RWPE2 (cell line): ENCODE measurements around the gene TRH.

Experiments
- ATAC-seq: fragments of 200-7000 bp; cut with Tn5 transposase; 3 replicates; pipeline ENCODE4 v1.9.1; 2021; ENCODE audit warnings: low read depth
- DNase-seq: peaks from one replicate; pipeline ENCODE4 v3.0.0-alpha.2; 2020; ENCODE audit warnings: low spot score
- H3K27ac ChIP-seq: fragments of 450-650 bp; 2 replicates; pipeline ENCODE4 v1.5.1; 2017; ENCODE audit warnings: mild to moderate bottlenecking; ENCODE audit not compliant: poor library complexity, severe bottlenecking
- H3K27me3 ChIP-seq: fragments of 250-450 bp; sonication (Bioruptor Pico); 2 replicates; pipeline ENCODE4 v1.5.1; 2021; ENCODE audit warnings: mild to moderate bottlenecking, moderate library complexity; ENCODE audit not compliant: insufficient read depth, poor library complexity, severe bottlenecking
- H3K36me3 ChIP-seq: fragments of 250-450 bp; sonication (Bioruptor Pico); 2 replicates; pipeline ENCODE4 v1.5.1; 2020; ENCODE audit warnings: low read depth, mild to moderate bottlenecking, moderate library complexity
- H3K4me1 ChIP-seq: fragments of 250-450 bp; sonication (Bioruptor Pico); 2 replicates; pipeline ENCODE4 v1.5.1; 2021; ENCODE audit warnings: mild to moderate bottlenecking, moderate library complexity; ENCODE audit not compliant: insufficient read depth, poor library complexity, severe bottlenecking
- H3K4me3 ChIP-seq: fragments of 250-450 bp; sonication (Bioruptor Pico); 2 replicates; pipeline ENCODE4 v1.5.1; 2021; ENCODE audit warnings: mild to moderate bottlenecking, moderate library complexity; ENCODE audit not compliant: severe bottlenecking
- H3K9me3 ChIP-seq: fragments of 250-450 bp; sonication (Bioruptor Pico); 2 replicates; pipeline ENCODE4 v1.5.1; 2021; ENCODE audit warnings: mild to moderate bottlenecking, moderate library complexity; ENCODE audit not compliant: severe bottlenecking
- CTCF ChIP-seq: fragments of 450-650 bp; IDR thresholded peaks from one replicate; pipeline ENCODE4 v1.5.1; 2017; ENCODE audit warnings: mild to moderate bottlenecking, moderate library complexity; ENCODE audit not compliant: poor library complexity, severe bottlenecking

Gene TRH

GRCh38 chr3:129952556-129953355 lies 21.8 kb upstream of the TRH start:
- H3K36me3 ChIP-seq, result no peaks in the 10 kb centered on the region
- no peaks in the 10 kb centered on the region for H3K4me1 ChIP-seq
- H3K4me3 ChIP-seq, result no peak overlapping the region
- H3K27me3 ChIP-seq, result peaks cover 2% of the 10 kb centered on the region
- no peaks in the 10 kb centered on the region for H3K9me3 ChIP-seq
- no peak for TF ChIP-seq CTCF
- no peak for ATAC-seq
- H3K27ac ChIP-seq, result no peak overlapping the region
- no peak for DNase-seq

- ATAC-seq, result no peak
- no peak for TF ChIP-seq CTCF
- H3K27ac ChIP-seq, result no peak overlapping the region
- H3K36me3 ChIP-seq, result no peaks in the 10 kb centered on the region
- DNase-seq, result no peak
- no peaks in the 10 kb centered on the region for H3K4me1 ChIP-seq
- H3K27me3 ChIP-seq, result peaks cover 2% of the 10 kb centered on the region
- no peak overlapping the region for H3K4me3 ChIP-seq
- no peaks in the 10 kb centered on the region for H3K9me3 ChIP-seq
Observed at GRCh38 chr3:129953621-129954020, 20.9 kb upstream of the TRH start.

GRCh38 chr3:129954514-129954913 lies 20.0 kb upstream of the TRH start:
- no peak overlapping the region for H3K4me3 ChIP-seq
- no peak overlapping the region for H3K27ac ChIP-seq
- H3K36me3 ChIP-seq, result no peaks in the 10 kb centered on the region
- no peaks in the 10 kb centered on the region for H3K9me3 ChIP-seq
- no peak for DNase-seq
- H3K27me3 ChIP-seq, result peaks cover 2% of the 10 kb centered on the region
- TF ChIP-seq CTCF, result no peak
- H3K4me1 ChIP-seq, result no peaks in the 10 kb centered on the region
- ATAC-seq, result no peak

GRCh38 chr3:129956936-129957335 lies 17.6 kb upstream of the TRH start:
- H3K9me3 ChIP-seq, result no peaks in the 10 kb centered on the region
- DNase-seq (no peak), ATAC-seq (no peak)
- H3K4me3 ChIP-seq, result no peak overlapping the region
- TF ChIP-seq CTCF, result no peak
- no peaks in the 10 kb centered on the region for H3K4me1 ChIP-seq
- no peak overlapping the region for H3K27ac ChIP-seq
- H3K36me3 ChIP-seq, result no peaks in the 10 kb centered on the region
- peaks cover 2% of the 10 kb centered on the region for H3K27me3 ChIP-seq

GRCh38 chr3:129958755-129959154 lies 15.8 kb upstream of the TRH start:
- H3K4me1 ChIP-seq, result no peaks in the 10 kb centered on the region
- no peak for TF ChIP-seq CTCF
- ATAC-seq, result no peak
- no peak for DNase-seq
- H3K27ac ChIP-seq, result no peak overlapping the region
- H3K27me3 ChIP-seq, result peaks cover under 1% of the 10 kb centered on the region
- H3K9me3 ChIP-seq, result no peaks in the 10 kb centered on the region
- H3K36me3 ChIP-seq, result no peaks in the 10 kb centered on the region
- no peak overlapping the region for H3K4me3 ChIP-seq
